GM12878 (cell line): ENCODE results near the gene LYVE1. TPM values are rescaled to one million over a fixed set of nuclear protein-coding genes. Genes with fewer than 3 reads are reported as not detected.
A peak's percentile ranks its signal among the peaks of the same experiment; 100 is the strongest.

ENCODE experiments used
- ATAC-seq: fragments of 200-7000 bp; cut with Tn5 transposase; 3 replicates; pipeline ENCODE4 v1.9.1; 2020; ENCODE audit warnings: mild to moderate bottlenecking, moderate library complexity
- BruUV-seq: library from RNA; stranded (reverse); fragments of 400-500 nt; replicated peaks from 2 replicates; lab custom pipeline; 2021; lab: Mats Ljungman, UMichigan
- CTCF ChIA-PET: fragments of 300-600 bp; sonication (Branson Sonifier 250); formaldehyde crosslinking; extraction: SDS; loops from one replicate; lab custom pipeline; 2021; ENCODE audit warnings: inconsistent platforms; lab: Yijun Ruan, JAX
- POLR2A ChIA-PET: fragments of 350-600 bp; formaldehyde crosslinking; extraction: SDS; loops from one replicate; lab custom pipeline; 2021; ENCODE audit warnings: inconsistent platforms; lab: Charles Lee
- RAD21 ChIA-PET: fragments of 300-600 bp; sonication (Branson Sonifier 250); formaldehyde crosslinking; loops from one replicate; lab custom pipeline; 2023; ENCODE audit warnings: antibody characterized with exemption; ENCODE audit not compliant: unreplicated experiment; lab: Charles Lee
- SMC1A ChIA-PET: fragments of 300-600 bp; sonication (Branson Sonifier 250); formaldehyde crosslinking; loops from one replicate; lab custom pipeline; 2023; ENCODE audit not compliant: unreplicated experiment, uncharacterized antibody; lab: Charles Lee
- DNase-seq: peaks from one replicate; pipeline ENCODE4 v3.0.0-alpha.2; 2011; ENCODE audit warnings: low read depth, low spot score
- FAIRE-seq: peaks from 3 replicates; lab custom pipeline; 2011; peaks lifted over from hg19 to GRCh38; lab: Jason Lieb, UNC
- H2AFZ ChIP-seq: 2 replicates; pipeline ENCODE4 v1.6.0; 2011; ENCODE audit warnings: low read depth, low read length, control low read depth; ENCODE audit not compliant: control insufficient read depth
- H3K27ac ChIP-seq: 2 replicates; pipeline ENCODE4 v1.5.1; 2011; ENCODE audit warnings: control low read depth; ENCODE audit not compliant: control insufficient read depth, insufficient read depth
- H3K27me3 ChIP-seq, 2 experiments: replicated peaks in 1 of 2; 2 replicates each; pipeline versions ENCODE4 v1.6.0 to v1.6.1; 2011; ENCODE audit warnings: low read length in 1 of 2; ENCODE audit not compliant: control insufficient read depth in 2 of 2, insufficient read depth in 2 of 2
- H3K36me3 ChIP-seq, 2 experiments: 2 replicates each; pipeline ENCODE4 v1.5.1; 2011; ENCODE audit warnings: low read length in 1 of 2; ENCODE audit not compliant: control insufficient read depth in 2 of 2, insufficient read depth in 2 of 2
- H3K4me1 ChIP-seq: 2 replicates; pipeline ENCODE4 v1.6.1; 2011; ENCODE audit warnings: mild to moderate bottlenecking, low read length, moderate library complexity, mixed read lengths; ENCODE audit not compliant: control insufficient read depth, insufficient read depth
- H3K4me2 ChIP-seq: 2 replicates; pipeline ENCODE4 v1.6.0; 2011; ENCODE audit warnings: control low read depth; ENCODE audit not compliant: control insufficient read depth, insufficient read depth
- H3K4me3 ChIP-seq: fragments of 200-600 bp; sonication (generic); 2 replicates; pipeline ENCODE4 v1.5.1; 2016
- H3K79me2 ChIP-seq: 2 replicates; pipeline ENCODE4 v1.6.0; 2011; ENCODE audit warnings: low read length; ENCODE audit not compliant: control insufficient read depth, insufficient read depth
- H3K9ac ChIP-seq: 2 replicates; pipeline ENCODE4 v1.8.0; 2011; ENCODE audit warnings: low read length, control low read depth, mixed read lengths; ENCODE audit not compliant: control insufficient read depth, insufficient read depth
- H3K9me3 ChIP-seq: replicated peaks from 3 replicates; pipeline ENCODE4 v1.5.1; 2011; ENCODE audit warnings: mild to moderate bottlenecking, low read length; ENCODE audit not compliant: control insufficient read depth, insufficient read depth
- H4K20me1 ChIP-seq: 2 replicates; pipeline ENCODE4 v1.6.0; 2011; ENCODE audit not compliant: control insufficient read depth, insufficient read depth
- BHLHE40 ChIP-seq, 2 experiments: fragments of 450-650 bp in 1 of 2; IDR thresholded peaks; 2 replicates each; pipeline ENCODE4 v1.6.1; 2011 to 2017; ENCODE audit warnings: low read depth in 2 of 2, borderline replicate concordance in 1 of 2, improper control_type of control experiment in 1 of 2, low read length in 1 of 2, mild to moderate bottlenecking in 1 of 2
- CREM ChIP-seq: IDR thresholded peaks from 2 replicates; pipeline ENCODE4 v1.6.1; 2014; ENCODE audit warnings: antibody characterized with exemption, low read depth
- KDM1A ChIP-seq: fragments of 200-600 bp; sonication (generic); IDR thresholded peaks from 2 replicates; pipeline ENCODE4 v1.6.1; 2016; ENCODE audit warnings: borderline replicate concordance
- RBBP5 ChIP-seq: fragments of 200-600 bp; sonication (generic); conservative IDR thresholded peaks from 2 replicates; pipeline ENCODE4 v1.6.1; 2016
- RUNX3 ChIP-seq: IDR thresholded peaks from 2 replicates; pipeline ENCODE4 v1.6.1; 2012; ENCODE audit warnings: low read length, inconsistent platforms
- WGBS: methylation state at CpG from one replicate; pipeline ENCODE4 v1.1.6; 2016; ENCODE audit warnings: low lambda C conversion rate; ENCODE audit not compliant: insufficient replicate concordance, insufficient coverage; ENCODE audit errors: missing lambda C conversion rate; 5-methylcytosine and 5-hydroxymethylcytosine counted together
- in situ Hi-C: fragments of 300-500 bp; cut with MboI; formaldehyde crosslinking; loops from 9 replicates; pipeline ENCODE4 v1.14.3; 2018; ENCODE audit warnings: mixed read lengths
- intact Hi-C: fragments of 100-400 bp; cut with micrococcal nuclease; formaldehyde crosslinking; loops from one replicate; pipeline ENCODE4 v1.14.2; 2022; ENCODE audit not compliant: unreplicated experiment
- polyA plus RNA-seq, 11 experiments: library from polyadenylated mRNA; depleted of rRNA in 4 of 11; unstranded in 6 of 11; stranded (reverse) in 5 of 11; fragments of >200 nt; fragmentation: Nextera tagmentation in 4 of 11; fragmentation: Illumina TruSeq in 1 of 11; extraction: Ambion mirVana in 4 of 11; extraction: Trizol in 1 of 11; gene quantifications; 1 replicate in 1 of 11; 2 replicates in 10 of 11; pipeline versions ENCODE4 v1.2.1 to v1.2.3, GENCODE V29; 2011 to 2016; ENCODE audit warnings: inconsistent platforms in 2 of 11, missing spikeins in 2 of 11, low read depth in 1 of 11
- total RNA-seq, 4 experiments: library from RNA; depleted of rRNA in 3 of 4; stranded (reverse); fragments of >200 nt in 3 of 4; fragmentation: Illumina TruSeq in 1 of 4; extraction: Trizol in 1 of 4; gene quantifications; 2 replicates each; pipeline versions ENCODE4 v1.2.1 to v1.2.3, GENCODE V29; 2013 to 2021

Gene LYVE1
- total and polyA plus RNA-seq, 10 of the 15 experiments (the other 5 are each of a cell fraction or from before 2014, with no cell fraction given) = 0.15 TPM; not detected in 9

DNA sequence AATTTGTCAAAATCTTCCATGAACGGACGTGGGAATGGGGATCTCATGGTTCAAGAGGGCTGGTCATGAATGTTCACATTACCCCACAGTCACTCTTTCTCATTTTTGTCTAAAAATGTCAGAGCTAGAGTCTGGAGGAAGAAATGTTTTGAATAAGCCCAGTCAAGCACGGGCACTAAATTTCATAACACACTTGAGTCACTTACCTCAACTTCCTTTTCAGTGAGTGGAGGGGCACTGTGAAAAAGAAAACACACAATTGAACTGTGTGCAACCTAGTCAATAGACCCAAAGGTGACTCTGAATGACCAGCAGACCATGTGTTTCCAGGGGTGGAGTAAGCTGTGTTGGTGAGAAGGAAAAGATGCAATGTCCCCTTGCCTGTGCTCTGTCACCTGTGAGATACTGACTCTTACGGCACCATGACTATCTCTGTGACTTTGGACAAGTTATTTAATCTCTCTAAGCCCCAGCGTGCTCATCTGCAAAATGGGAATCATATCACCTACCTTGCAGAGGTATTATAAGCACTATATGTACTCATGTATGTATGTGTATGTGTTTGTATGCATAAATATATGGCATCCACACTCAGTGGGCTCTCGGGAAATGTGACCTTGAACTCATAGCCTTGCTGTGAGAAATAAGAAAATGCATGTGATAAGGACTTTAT, 38.2 kb upstream of the LYVE1 start:
- H3K9ac ChIP-seq = no peak overlapping the region
- POLR2A ChIA-PET = no interaction called here
- 19% methylated on average over 6 of the region's 6 CpGs for WGBS
- peak; percentile 66 for ATAC-seq
- TF ChIP-seq RUNX3 (0 out of 2 replicates have a peak, but pooled peaks have one; percentile 27), KDM1A (no peak), BHLHE40 (IDR thresholded peaks at IDR 0.05; ENCODE audit: borderline replicate concordance in 1 of 2, low read depth in 2 of 2, low read length in 1 of 2) (peak in 1 of 2 experiments; percentile 7; a peak in 1 of 4 replicates)
- TF ChIP-seq, all 136 proteins: peak for 2
- in situ Hi-C loops (no loop called here), intact Hi-C loops (no loop called here)
- RAD21 ChIA-PET = interaction anchor here (0.8 kb wide), 1 partner anchor 11 kb away, joined by 3 read pairs; no protein-coding TSS in a partner anchor
- Histone ChIP-seq H3K4me3 (no peak overlapping the region), H3K4me2 (peak overlapping the region; percentile 50; the same call in 1 of the 2 replicates), H3K9me3 (no peaks in the 10 kb centered on the region), H3K27ac (no peak overlapping the region), H2AFZ (no peak overlapping the region), H3K27me3 (peaks cover 0 to 3% of the 10 kb centered on the region in 2 experiments; a peak in 2 of 4 replicates), H3K79me2 (no peaks in the 10 kb centered on the region), H4K20me1 (no peaks in the 10 kb centered on the region), H3K36me3 (no peaks in the 10 kb centered on the region), H3K4me1 (peaks cover 11% of the 10 kb centered on the region)
- DNase-seq (peak; percentile 16), FAIRE-seq (peak; percentile 80)
- CTCF ChIA-PET = interaction anchor here (0.8 to 1.0 kb wide), 4 partner anchors 15 to 202 kb away, joined by 3 read pairs; no protein-coding TSS in a partner anchor
- no TSS peak for BruUV-seq
- SMC1A ChIA-PET = interaction anchor here (0.6 to 1.0 kb wide), 2 partner anchors 97 to 193 kb away, joined by 3 to 4 read pairs; no protein-coding TSS in a partner anchor

DNA sequence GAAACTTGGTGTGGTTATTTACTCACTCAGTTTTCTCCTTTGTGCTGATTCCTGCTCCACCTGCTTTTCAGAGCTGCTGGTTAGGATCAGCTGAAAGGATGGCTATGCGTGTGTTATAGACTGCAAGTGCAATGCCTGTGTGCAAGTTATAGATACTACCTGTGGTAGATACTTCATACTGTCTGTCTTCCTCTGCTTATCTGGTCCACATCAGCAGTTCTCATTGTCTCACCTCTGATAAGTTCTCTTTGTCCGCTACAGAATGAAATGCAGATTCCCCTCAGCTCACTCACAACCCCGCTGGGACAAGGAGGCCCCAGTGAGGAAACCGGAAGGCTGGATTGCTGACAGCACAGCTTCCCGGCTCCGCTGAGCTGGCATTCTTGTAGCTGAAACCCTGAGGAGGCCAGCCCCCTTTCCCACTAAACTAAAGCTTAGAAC, 37.5 kb upstream of the LYVE1 start:
- intact Hi-C loops = no loop called here
- no peak overlapping the region for H3K4me3 ChIP-seq

More for the DNA sequence above, 37.5 kb upstream of the LYVE1 start:
- TF ChIP-seq RBBP5 = no peak
- no peak for TF ChIP-seq CREM
- Histone ChIP-seq H3K36me3 (no peaks in the 10 kb centered on the region), H4K20me1 (no peaks in the 10 kb centered on the region), H3K4me2 (peak overlapping the region; percentile 50; the same call in 1 of the 2 replicates), H3K4me1 (peaks cover 11% of the 10 kb centered on the region), H3K27ac (no peak overlapping the region), H3K9me3 (no peaks in the 10 kb centered on the region), H3K27me3 (peaks cover 0 to 3% of the 10 kb centered on the region in 2 experiments; a peak in 2 of 4 replicates), H3K9ac (no peak overlapping the region), H2AFZ (peak overlapping the region; percentile 18), H3K79me2 (no peaks in the 10 kb centered on the region)
- SMC1A ChIA-PET = interaction anchor here (0.9 to 1.0 kb wide), 2 partner anchors 37 to 193 kb away, joined by 3 to 4 read pairs; no protein-coding TSS in a partner anchor
- POLR2A ChIA-PET = no interaction called here
- in situ Hi-C loops = no loop called here
- RAD21 ChIA-PET = interaction anchor here (0.8 kb wide), 1 partner anchor 12 kb away, joined by 3 read pairs; no protein-coding TSS in a partner anchor
- CTCF ChIA-PET = interaction anchor here (0.8 to 1.0 kb wide), 3 partner anchors 21 to 201 kb away, joined by 3 read pairs; no protein-coding TSS in a partner anchor
- no peak for DNase-seq
- FAIRE-seq = no peak
- ATAC-seq = no peak
- WGBS = 46% methylated on average over 6 of the region's 6 CpGs
- BruUV-seq = no TSS peak
